Measurements from ENCODE around the gene NFATC2. TPM values are rescaled to one million over a fixed set of nuclear protein-coding genes. Genes with fewer than 3 reads are reported as not detected.

Gene NFATC2
- total and polyA plus RNA-seq, 8 donors: 5.3 to 12.3 (median 8.5) TPM

GRCh38 chr20:51400051-51400926 lies 142.2 kb downstream of the NFATC2 start:
- DNase-seq: no peak
- Histone ChIP-seq H3K27me3 (no peaks in the 10 kb centered on the region), H3K4me3 (no peak overlapping the region), H3K4me1 (peaks cover 0 to 8% of the 10 kb centered on the region in 2 donors), H3K9me3 (no peaks in the 10 kb centered on the region), H3K36me3 (no peaks in the 10 kb centered on the region), H3K27ac (peak overlapping the region in 1 of 2 donors; percentile 17)
- TF ChIP-seq CTCF (IDR thresholded peaks at IDR 0.05): no peak
- no peak for ATAC-seq
- intact Hi-C loops (cut with DNase I): no loop called here

- ATAC-seq: no peak
- Histone ChIP-seq H3K4me3 (no peak overlapping the region), H3K9me3 (no peaks in the 10 kb centered on the region), H3K27ac (no peak overlapping the region), H3K27me3 (no peaks in the 10 kb centered on the region), H3K36me3 (no peaks in the 10 kb centered on the region), H3K4me1 (peaks cover 0 to 8% of the 10 kb centered on the region in 2 donors)
- no peak for DNase-seq
- intact Hi-C loops (cut with DNase I): no loop called here
- no peak for TF ChIP-seq CTCF (IDR thresholded peaks at IDR 0.05)
Measured at GRCh38 chr20:51399006-51399890, 143.3 kb downstream of the NFATC2 start.

GRCh38 chr20:51398552-51398951 lies 144.0 kb downstream of the NFATC2 start:
- peaks cover 0 to 8% of the 10 kb centered on the region in 2 donors for H3K4me1 ChIP-seq
- no peak overlapping the region for H3K4me3 ChIP-seq
- ATAC-seq (no peak), DNase-seq (no peak)
- H3K36me3 ChIP-seq: no peaks in the 10 kb centered on the region
- intact Hi-C loops (cut with DNase I): no loop called here
- H3K27ac ChIP-seq: no peak overlapping the region
- H3K9me3 ChIP-seq: no peaks in the 10 kb centered on the region
- H3K27me3 ChIP-seq: no peaks in the 10 kb centered on the region
- no peak for TF ChIP-seq CTCF (IDR thresholded peaks at IDR 0.05)

GRCh38 chr20:51398083-51398482 lies 144.4 kb downstream of the NFATC2 start:
- no peaks in the 10 kb centered on the region for H3K9me3 ChIP-seq
- no peaks in the 10 kb centered on the region for H3K36me3 ChIP-seq
- DNase-seq (no peak), ATAC-seq (no peak)
- intact Hi-C loops (cut with DNase I): no loop called here
- no peaks in the 10 kb centered on the region for H3K27me3 ChIP-seq
- peaks cover 0 to 8% of the 10 kb centered on the region in 2 donors for H3K4me1 ChIP-seq
- H3K4me3 ChIP-seq: no peak overlapping the region
- no peak for TF ChIP-seq CTCF (IDR thresholded peaks at IDR 0.05)
- no peak overlapping the region for H3K27ac ChIP-seq

GRCh38 chr20:51397137-51397536 lies 145.4 kb downstream of the NFATC2 start:
- H3K9me3 ChIP-seq: no peaks in the 10 kb centered on the region
- DNase-seq (no peak), ATAC-seq (no peak)
- no peak for TF ChIP-seq CTCF (IDR thresholded peaks at IDR 0.05)
- peaks cover 0 to 8% of the 10 kb centered on the region in 2 donors for H3K4me1 ChIP-seq
- H3K4me3 ChIP-seq: no peak overlapping the region
- no peaks in the 10 kb centered on the region for H3K36me3 ChIP-seq
- no peak overlapping the region for H3K27ac ChIP-seq
- no peaks in the 10 kb centered on the region for H3K27me3 ChIP-seq
- intact Hi-C loops (cut with DNase I): no loop called here

Data from left lung (tissue), 10 donors.